ENCODE results near the gene C21orf58. TPM values are rescaled to one million over a fixed set of nuclear protein-coding genes. Genes with fewer than 3 reads are reported as not detected.
"Not testable (repeated sequence)": the region's sequence is repeated elsewhere in the genome, so short reads cannot be mapped to it uniquely, and the experiment has no call there.

C21orf58 gene
- total RNA-seq (2014; rRNA removed; shearing (Covaris generic)): 20.3 and 20.9 TPM in 2 replicates

DNA sequence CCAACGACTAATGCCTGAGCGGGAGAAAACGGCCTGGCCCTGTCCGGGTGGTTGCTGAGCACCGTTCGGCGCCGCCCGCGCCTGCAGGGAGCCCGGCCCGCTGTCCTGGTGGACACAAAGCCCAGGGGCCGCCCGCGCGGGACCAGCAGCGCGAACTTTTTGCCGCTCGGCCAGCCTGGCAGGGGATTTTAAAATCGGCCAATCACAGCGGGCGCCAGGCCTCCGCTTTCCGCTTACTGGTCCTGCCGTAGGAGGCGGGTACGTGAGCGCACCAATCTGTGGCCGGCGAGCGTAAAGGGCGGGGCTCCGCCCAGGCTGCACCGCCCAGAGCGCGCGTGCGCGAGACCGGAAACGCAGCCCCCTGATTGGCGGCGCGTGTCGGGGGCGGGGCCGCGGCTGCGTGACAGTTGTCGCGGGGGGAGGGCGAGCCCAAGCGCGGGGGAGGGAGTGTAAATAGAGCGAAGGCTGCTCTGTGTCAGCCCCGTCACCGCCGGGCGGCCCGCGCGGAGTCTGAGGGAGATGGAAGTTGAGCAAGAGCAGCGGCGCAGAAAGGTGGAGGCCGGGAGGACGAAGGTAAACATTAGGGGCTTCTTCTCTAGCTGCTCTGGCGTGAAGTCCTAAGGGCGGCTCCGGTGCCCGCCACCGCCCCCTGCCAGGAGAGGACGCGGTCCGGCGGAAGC lies at the start of gene C21orf58, which contains the start of gene PCNT:
TSS of gene C21orf58 (minus strand) at position 161 of the 680 bp plus-strand sequence. CDS start 1,132 bp downstream, outside the sequence.
TSS of gene PCNT (plus strand) at position 447 of the 680 bp plus-strand sequence. CDS start at position 520, 73 bp downstream.
- Histone ChIP-seq H3K27me3 (replicated peaks) (no peaks in the 10 kb centered on the region), H3K4me1 (replicated peaks) (peaks cover 45% of the 10 kb centered on the region), H3K9me3 (replicated peaks) (peaks cover 4% of the 10 kb centered on the region; the same call in 1 of the 2 replicates), H3K27ac (peak within 1 kb of the TSS; percentile 98), H3K36me3 (peaks cover 77% of the 10 kb centered on the region), H3K4me3 (peak within 1 kb of the TSS; percentile 93)
- DNase-seq (ENCODE audit: low read depth in 1 of 2, low spot score in 2 of 2): peak; percentile 96 to 99

GRCh38 chr21:46372947-46373346 lies 49.3 kb upstream of the C21orf58 start:
- H3K9me3 ChIP-seq (replicated peaks); H3K27ac ChIP-seq: not testable (repeated sequence)
- peaks cover 87% of the 10 kb centered on the region for H3K36me3 ChIP-seq

DNA sequence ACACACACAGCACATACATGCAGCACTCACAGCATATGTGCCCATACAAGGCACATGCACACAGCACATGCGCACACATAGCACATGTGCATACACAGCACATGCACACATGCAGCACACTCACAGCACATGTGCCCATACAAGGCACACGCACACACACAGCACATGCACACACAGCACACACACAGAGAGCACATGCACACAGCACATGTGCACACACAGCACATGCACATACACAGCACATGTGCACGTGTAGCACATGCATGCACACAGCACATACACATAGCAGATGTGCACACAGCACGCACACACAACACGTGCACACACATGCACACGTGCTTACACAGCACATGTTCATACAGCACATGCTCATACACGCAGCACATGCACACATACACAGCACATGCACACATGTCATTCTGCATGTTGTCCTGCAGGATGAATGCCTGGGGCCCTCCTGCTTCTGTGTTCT lies 48.4 kb upstream of the C21orf58 start:
- Histone ChIP-seq H3K4me3 (no peak overlapping the region), H3K36me3 (peaks cover 89% of the 10 kb centered on the region), H3K4me1 (replicated peaks) (no peaks in the 10 kb centered on the region), H3K9me3 (replicated peaks) (no peaks in the 10 kb centered on the region), H3K27me3 (replicated peaks) (no peaks in the 10 kb centered on the region), H3K27ac (no peak overlapping the region)
- DNase-seq (ENCODE audit: low read depth in 1 of 2, low spot score in 2 of 2): no peak

More at GRCh38 chr21:46372947-46373346, 49.3 kb upstream of the C21orf58 start:
- not testable (repeated sequence) for DNase-seq (ENCODE audit: low read depth in 1 of 2, low spot score in 2 of 2); H3K4me1 ChIP-seq (replicated peaks); H3K27me3 ChIP-seq (replicated peaks); H3K4me3 ChIP-seq

DNA sequence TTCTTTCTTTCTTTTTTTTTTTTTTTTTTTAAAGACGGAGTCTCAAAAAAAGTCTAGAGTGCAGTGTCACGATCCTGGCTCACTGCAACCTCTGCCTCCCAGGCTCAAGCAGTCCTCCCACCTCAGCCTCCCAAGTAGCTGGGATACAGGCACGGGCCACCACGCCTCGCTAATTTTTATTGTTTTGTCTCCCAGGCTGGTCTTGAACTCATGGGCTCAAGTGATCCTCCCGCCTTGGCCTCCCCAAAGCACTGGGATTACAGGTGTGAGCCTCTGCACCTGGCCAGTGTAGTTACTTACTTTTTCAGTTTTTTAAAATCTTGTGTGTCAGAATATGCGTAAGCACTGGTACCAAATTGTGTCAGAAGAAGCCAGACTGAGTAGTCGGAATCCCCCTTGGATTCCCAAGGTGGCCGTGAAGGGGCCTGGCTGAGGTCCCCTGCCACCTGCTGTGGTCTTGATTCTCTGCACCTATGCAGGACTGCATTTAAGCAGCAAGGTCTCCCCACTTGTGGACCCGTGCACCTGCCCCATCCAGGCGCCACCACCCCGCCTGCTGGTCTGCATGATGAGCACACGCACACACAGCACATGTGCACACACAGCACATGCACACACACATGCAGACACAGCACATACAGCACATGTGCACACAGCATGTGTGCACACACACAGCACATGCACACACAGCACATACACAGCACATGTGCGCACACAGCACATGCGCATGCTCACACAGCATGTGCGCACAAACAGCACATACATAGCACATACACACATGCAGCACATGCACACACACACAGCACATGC lies 47.7 kb upstream of the C21orf58 start:
- no peak for DNase-seq (ENCODE audit: low read depth in 1 of 2, low spot score in 2 of 2)
- H3K9me3 ChIP-seq (replicated peaks): no peaks in the 10 kb centered on the region
- H3K36me3 ChIP-seq: peaks cover 89% of the 10 kb centered on the region
- no peaks in the 10 kb centered on the region for H3K27me3 ChIP-seq (replicated peaks)
- H3K27ac ChIP-seq: no peak overlapping the region
- H3K4me3 ChIP-seq: no peak overlapping the region
- H3K4me1 ChIP-seq (replicated peaks): no peaks in the 10 kb centered on the region

GRCh38 chr21:46369520-46370235 lies 46.0 kb upstream of the C21orf58 start:
- H3K27me3 ChIP-seq (replicated peaks): no peaks in the 10 kb centered on the region

DNA sequence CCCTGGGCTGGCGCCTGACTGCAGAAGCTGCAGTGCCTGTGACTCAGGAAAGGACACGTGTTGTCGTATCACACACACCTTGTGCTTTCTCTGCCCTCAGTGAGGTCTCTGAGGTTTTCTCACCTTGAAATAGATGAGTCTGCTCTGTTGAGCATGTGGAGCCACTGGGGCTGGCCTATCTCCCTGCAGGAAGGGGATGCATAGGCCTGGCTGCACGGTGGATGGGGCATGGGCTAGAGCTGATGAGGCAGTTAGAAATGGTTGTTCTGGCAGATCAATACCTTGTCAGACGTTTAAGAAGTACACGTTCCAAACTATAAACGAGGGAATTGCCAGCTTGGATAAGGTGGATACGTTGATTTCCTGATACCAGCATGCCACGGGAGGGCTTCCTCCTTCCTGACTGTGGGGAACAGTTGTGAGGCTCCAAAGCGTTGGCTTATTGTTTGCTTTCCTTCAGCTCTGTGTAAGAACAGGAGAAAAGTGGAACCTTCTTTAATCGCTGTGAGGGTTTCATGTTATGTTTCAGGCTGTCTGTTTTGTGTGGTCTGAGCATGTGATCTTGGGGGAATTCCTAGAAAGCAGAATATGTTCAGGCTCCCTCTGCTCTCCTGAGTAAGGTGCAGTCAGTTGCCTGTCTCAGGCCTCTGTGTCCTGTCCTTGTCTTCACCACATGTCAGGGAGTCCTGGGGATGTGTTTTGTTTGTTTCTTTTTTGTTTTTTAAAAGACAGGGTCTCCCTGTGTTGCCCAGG lies 45.0 kb upstream of the C21orf58 start:
- Histone ChIP-seq H3K27me3 (replicated peaks) (no peaks in the 10 kb centered on the region), H3K36me3 (peaks cover 81% of the 10 kb centered on the region), H3K4me1 (replicated peaks) (no peaks in the 10 kb centered on the region), H3K27ac (no peak overlapping the region), H3K4me3 (no peak overlapping the region), H3K9me3 (replicated peaks) (no peaks in the 10 kb centered on the region)
- DNase-seq (ENCODE audit: low read depth in 1 of 2, low spot score in 2 of 2): no peak

More at GRCh38 chr21:46369520-46370235, 46.0 kb upstream of the C21orf58 start:
- Histone ChIP-seq H3K9me3 (replicated peaks) (no peaks in the 10 kb centered on the region), H3K36me3 (peaks cover 81% of the 10 kb centered on the region), H3K4me1 (replicated peaks) (no peaks in the 10 kb centered on the region), H3K4me3 (no peak overlapping the region), H3K27ac (no peak overlapping the region)
- no peak for DNase-seq (ENCODE audit: low read depth in 1 of 2, low spot score in 2 of 2)

GRCh38 chr21:46366966-46367365 lies 43.3 kb upstream of the C21orf58 start:
- no peaks in the 10 kb centered on the region for H3K27me3 ChIP-seq (replicated peaks)
- DNase-seq (ENCODE audit: low read depth in 1 of 2, low spot score in 2 of 2): no peak

DNA sequence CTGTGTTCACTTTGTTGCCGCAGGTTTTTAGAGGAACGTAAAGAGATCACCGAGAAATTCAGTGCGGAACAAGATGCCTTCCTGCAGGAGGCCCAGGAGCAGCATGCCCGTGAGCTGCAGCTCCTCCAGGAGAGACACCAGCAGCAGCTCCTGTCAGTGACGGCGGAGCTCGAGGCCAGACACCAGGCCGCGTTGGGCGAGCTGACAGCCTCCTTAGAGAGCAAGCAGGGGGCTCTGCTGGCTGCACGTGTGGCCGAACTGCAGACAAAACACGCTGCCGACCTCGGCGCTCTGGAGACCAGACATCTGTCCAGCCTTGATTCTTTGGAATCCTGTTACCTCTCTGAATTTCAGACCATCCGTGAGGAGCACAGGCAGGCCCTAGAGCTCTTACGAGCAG lies 42.9 kb upstream of the C21orf58 start:
- no peaks in the 10 kb centered on the region for H3K9me3 ChIP-seq (replicated peaks)
- no peak overlapping the region for H3K4me3 ChIP-seq
- peaks cover 87% of the 10 kb centered on the region for H3K36me3 ChIP-seq
- no peak overlapping the region for H3K27ac ChIP-seq
- no peak for DNase-seq (ENCODE audit: low read depth in 1 of 2, low spot score in 2 of 2)
- no peaks in the 10 kb centered on the region for H3K27me3 ChIP-seq (replicated peaks)
- H3K4me1 ChIP-seq (replicated peaks): no peaks in the 10 kb centered on the region

More at GRCh38 chr21:46366966-46367365, 43.3 kb upstream of the C21orf58 start:
- Histone ChIP-seq H3K4me1 (replicated peaks) (no peaks in the 10 kb centered on the region), H3K27ac (no peak overlapping the region), H3K4me3 (no peak overlapping the region), H3K9me3 (replicated peaks) (no peaks in the 10 kb centered on the region), H3K36me3 (peaks cover 87% of the 10 kb centered on the region)

DNA sequence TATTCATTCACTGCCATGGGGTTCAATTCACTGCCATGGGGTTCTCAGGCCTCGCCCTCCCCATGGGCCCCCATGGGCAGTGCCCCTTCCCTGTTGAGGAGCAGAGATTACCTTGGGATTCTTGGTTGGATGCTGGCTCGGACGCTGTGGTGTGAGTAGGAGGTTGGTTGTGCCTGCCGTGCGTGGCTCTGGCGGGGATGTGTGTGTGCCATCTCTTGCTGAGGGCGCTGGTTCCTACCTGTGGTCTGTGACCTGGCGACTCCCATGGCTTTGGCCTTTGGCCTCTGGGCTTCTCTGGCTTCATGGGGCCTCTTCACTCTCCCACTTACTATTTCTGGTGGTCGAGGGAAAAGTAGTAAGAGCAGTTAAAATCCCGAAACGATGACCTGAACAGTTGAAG lies 42.4 kb upstream of the C21orf58 start:
- Histone ChIP-seq H3K4me1 (replicated peaks) (no peaks in the 10 kb centered on the region), H3K9me3 (replicated peaks) (no peaks in the 10 kb centered on the region), H3K36me3 (peaks cover 87% of the 10 kb centered on the region), H3K27me3 (replicated peaks) (no peaks in the 10 kb centered on the region), H3K27ac (no peak overlapping the region), H3K4me3 (no peak overlapping the region)
- no peak for DNase-seq (ENCODE audit: low read depth in 1 of 2, low spot score in 2 of 2)

- H3K27me3 ChIP-seq (replicated peaks): no peaks in the 10 kb centered on the region
- H3K9me3 ChIP-seq (replicated peaks): no peaks in the 10 kb centered on the region
- H3K4me1 ChIP-seq (replicated peaks): no peaks in the 10 kb centered on the region
- H3K4me3 ChIP-seq: no peak overlapping the region
- H3K36me3 ChIP-seq: peaks cover 87% of the 10 kb centered on the region
- no peak overlapping the region for H3K27ac ChIP-seq
- DNase-seq (ENCODE audit: low read depth in 1 of 2, low spot score in 2 of 2): no peak
Observed at GRCh38 chr21:46363698-46364097, 40.0 kb upstream of the C21orf58 start.

GRCh38 chr21:46362946-46363345 lies 39.3 kb upstream of the C21orf58 start:
- H3K27ac ChIP-seq: no peak overlapping the region
- H3K4me1 ChIP-seq (replicated peaks): no peaks in the 10 kb centered on the region
- H3K27me3 ChIP-seq (replicated peaks): no peaks in the 10 kb centered on the region
- H3K9me3 ChIP-seq (replicated peaks): no peaks in the 10 kb centered on the region
- H3K36me3 ChIP-seq: peaks cover 87% of the 10 kb centered on the region
- H3K4me3 ChIP-seq: no peak overlapping the region
- no peak for DNase-seq (ENCODE audit: low read depth in 1 of 2, low spot score in 2 of 2)

DNA sequence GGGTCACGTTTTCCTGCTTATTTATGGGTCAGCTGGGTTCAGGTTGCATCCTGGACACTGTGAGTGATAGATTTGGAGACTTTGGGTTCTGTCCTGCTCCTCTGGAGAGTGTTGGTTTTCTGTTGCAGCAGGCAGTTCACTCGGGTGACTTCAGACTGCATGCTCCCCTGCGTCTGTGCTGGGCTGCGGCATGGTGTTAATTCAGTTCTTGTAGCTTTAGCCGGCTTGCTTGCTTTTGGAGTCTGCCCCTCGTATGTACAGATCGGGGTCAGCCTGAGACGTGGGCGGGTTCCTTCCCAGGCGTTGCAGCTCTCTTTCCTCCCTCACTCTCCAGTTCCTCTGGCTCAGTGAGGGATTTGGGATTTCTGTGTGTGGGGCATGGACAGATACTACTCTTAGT lies 38.3 kb upstream of the C21orf58 start:
- H3K36me3 ChIP-seq: peaks cover 87% of the 10 kb centered on the region
- H3K9me3 ChIP-seq (replicated peaks): no peaks in the 10 kb centered on the region
- H3K4me1 ChIP-seq (replicated peaks): no peaks in the 10 kb centered on the region
- no peak overlapping the region for H3K4me3 ChIP-seq
- no peak overlapping the region for H3K27ac ChIP-seq
- no peaks in the 10 kb centered on the region for H3K27me3 ChIP-seq (replicated peaks)
- no peak for DNase-seq (ENCODE audit: low read depth in 1 of 2, low spot score in 2 of 2)

DNA sequence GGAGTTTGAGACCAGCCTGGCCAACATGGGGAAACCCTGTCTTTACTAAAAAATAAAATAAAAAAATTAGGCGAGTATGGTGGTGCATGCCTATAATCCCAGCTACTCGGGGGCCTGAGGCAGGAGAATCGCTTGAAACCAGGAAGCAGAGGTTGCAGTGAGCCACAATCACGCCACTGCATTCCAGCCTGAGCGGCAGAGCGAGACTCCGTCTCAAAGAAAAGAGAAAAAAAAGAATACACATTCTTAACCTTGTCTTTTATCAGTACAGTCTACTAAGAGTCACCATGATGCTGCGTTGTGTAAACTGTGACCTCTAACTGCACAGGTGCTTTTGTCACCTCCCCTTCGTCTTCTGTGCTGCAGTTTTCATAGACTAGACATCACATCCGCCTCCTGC lies 37.5 kb upstream of the C21orf58 start:
- DNase-seq (ENCODE audit: low read depth in 1 of 2, low spot score in 2 of 2): no peak
- Histone ChIP-seq H3K36me3 (peaks cover 87% of the 10 kb centered on the region), H3K27me3 (replicated peaks) (no peaks in the 10 kb centered on the region), H3K9me3 (replicated peaks) (no peaks in the 10 kb centered on the region), H3K4me3 (no peak overlapping the region), H3K27ac (no peak overlapping the region), H3K4me1 (replicated peaks) (no peaks in the 10 kb centered on the region)

All from SJSA1 (cell line).